HG03025 (cell line): ENCODE data around the gene ZNF396.
A peak's percentile ranks its signal among the peaks of the same experiment; 100 is the strongest.

Source experiments
- ATAC-seq: cut with Tn5 transposase; IDR thresholded peaks from one replicate; pipeline ENCODE4 v1.9.1; 2021; ENCODE audit warnings: mild to moderate bottlenecking, moderate library complexity; ENCODE audit not compliant: unreplicated experiment, low FRiP score

ZNF396 gene

GRCh38 chr18:35376742-35377695 is at the start of gene ZNF396:
Gene ZNF396 (minus strand): TSS chr18:35377337. CDS start chr18:35374292, 3,045 bp downstream.
- peak; percentile 78 for ATAC-seq

DNA sequence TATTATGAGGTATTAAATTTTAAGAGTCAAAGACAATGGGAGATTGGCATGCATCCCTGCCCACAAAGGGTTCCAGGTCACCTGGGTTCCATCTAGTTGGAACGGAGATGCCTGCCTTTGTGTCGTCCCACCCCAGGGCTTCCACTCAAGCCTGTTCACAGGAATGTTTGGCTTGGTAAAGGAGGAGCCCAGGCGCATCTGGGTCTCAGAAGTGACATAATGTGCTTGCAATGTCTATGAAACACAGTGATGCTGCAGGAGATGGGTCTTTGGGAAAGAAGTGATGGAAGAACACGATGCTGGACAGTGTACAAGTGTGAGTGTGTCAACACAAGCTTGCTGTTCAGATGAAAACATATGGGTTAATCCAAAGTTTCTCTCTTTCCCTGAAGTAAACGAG is 49.6 kb upstream of the ZNF396 start:
- ATAC-seq = no peak

- no peak for ATAC-seq
Measured at GRCh38 chr18:35424356-35424755, 47.2 kb upstream of the ZNF396 start.

DNA sequence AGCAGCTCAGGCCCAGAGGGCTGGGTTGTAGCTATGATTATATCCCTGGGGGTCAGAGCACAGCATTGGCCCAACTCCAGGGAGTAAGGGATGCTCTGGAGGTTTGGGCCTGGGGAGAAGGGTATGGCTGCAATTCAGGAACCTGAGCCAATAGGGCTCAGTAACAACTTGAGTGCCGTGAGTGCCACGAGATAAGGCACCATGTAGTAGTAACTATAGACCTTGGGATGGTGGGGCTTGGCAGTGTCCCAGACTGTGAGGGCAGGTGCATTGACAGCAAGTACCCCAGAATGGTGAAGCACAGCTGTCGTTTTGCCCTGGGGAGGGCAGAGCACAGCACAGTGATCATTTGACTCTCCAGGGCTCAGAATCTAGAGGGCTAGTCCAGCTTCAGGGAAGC is 45.1 kb upstream of the ZNF396 start:
- no peak for ATAC-seq

DNA sequence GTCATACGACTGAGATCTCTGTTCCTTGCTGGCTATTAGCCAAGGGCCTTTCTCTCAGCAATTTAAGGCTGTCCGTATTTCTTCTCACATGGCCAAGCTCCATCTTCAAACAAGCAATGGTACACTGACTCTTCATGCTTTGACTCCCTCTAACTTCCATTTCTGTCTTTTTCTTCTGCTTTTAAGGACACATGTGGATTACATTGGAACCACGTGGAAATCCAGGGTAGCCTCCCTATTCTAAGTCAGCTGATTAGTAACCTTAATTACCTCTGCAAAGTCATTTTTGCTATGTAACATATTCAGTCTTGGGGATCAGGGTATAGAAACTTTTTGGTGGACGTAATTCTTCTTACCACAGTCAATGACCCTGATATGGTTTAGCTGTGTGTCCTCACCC is 41.5 kb upstream of the ZNF396 start:
- ATAC-seq = no peak

DNA sequence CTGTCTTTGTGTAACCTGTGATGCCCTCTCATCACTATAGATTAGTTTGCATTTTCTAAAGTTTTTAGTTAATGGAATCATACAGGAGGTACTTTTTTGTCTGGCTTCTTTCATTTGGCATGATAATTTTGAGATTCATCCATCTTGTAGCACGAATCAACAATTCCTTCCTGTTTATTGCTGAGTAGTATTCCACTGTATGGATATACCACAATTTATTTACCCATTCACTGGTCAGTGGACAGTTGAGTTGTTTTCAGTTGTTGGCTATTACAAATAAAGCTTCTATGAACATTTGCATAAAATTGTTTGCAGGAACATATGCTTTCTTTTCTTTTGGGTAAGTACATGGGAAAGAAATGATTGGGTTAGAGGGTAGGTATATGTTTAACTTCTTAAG is 40.1 kb upstream of the ZNF396 start:
- ATAC-seq = no peak

- ATAC-seq = no peak
Measured at GRCh38 chr18:35415511-35416073, 38.5 kb upstream of the ZNF396 start.

DNA sequence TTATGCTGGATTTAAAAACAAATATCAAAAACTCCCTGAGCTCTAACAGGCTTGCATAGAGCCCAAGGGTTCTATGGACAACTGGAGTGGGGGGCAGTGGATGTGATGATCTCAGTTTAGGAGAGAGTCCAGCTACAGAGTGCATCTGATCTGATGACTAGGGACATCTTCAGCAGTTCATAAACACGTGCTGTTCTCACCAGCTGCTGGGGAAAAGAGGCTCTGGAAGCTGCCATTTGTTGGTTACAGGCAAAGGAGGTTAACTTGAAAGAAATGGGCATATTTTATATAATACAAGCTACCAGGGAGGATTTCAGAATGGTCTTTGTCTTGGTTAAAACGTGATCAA is 36.0 kb upstream of the ZNF396 start:
- ATAC-seq = no peak

- no peak for ATAC-seq
Measured at GRCh38 chr18:35411625-35412351, 34.7 kb upstream of the ZNF396 start.

GRCh38 chr18:35410561-35410960 is 33.4 kb upstream of the ZNF396 start:
- no peak for ATAC-seq

DNA sequence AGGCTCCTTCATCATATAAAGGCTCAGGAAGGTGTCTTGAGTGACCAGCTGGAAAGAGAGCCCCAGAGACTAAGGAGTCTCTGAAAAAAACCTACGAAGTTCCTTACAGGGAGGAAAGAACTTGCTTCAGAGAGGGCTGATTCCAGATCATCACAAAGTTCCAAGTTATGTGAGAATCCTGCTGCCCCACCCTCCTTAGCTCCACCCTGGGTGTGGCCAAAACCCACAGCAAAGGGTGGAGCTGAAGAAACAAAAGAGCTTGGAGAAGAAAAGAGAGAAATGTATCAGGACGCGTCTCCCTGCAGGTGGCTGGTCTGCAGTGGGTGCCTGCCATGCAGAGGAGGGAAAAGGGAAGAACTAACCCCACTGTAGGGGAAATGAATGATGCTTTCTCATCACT is 32.8 kb upstream of the ZNF396 start:
- ATAC-seq = no peak

DNA sequence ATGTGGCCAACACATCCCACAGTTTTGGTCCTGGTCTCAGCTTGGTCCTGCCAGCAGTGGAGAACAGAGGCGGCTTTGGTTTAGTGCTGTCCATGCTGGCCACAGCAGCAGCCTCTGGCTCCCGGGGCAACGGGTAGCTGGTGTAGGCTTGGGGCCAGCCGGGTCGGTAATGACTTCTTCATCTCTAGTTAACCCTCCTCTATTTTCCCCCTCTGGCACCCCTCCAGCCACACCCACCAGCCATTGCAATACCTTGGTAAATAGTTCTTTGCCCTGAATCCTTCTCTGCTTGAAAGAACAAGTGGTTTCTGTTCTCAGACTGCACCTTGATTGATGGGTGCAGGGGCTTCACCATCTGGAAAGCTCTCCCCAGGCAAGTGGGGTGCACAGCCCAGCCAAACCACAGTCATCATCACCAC is 31.7 kb upstream of the ZNF396 start:
- no peak for ATAC-seq

DNA sequence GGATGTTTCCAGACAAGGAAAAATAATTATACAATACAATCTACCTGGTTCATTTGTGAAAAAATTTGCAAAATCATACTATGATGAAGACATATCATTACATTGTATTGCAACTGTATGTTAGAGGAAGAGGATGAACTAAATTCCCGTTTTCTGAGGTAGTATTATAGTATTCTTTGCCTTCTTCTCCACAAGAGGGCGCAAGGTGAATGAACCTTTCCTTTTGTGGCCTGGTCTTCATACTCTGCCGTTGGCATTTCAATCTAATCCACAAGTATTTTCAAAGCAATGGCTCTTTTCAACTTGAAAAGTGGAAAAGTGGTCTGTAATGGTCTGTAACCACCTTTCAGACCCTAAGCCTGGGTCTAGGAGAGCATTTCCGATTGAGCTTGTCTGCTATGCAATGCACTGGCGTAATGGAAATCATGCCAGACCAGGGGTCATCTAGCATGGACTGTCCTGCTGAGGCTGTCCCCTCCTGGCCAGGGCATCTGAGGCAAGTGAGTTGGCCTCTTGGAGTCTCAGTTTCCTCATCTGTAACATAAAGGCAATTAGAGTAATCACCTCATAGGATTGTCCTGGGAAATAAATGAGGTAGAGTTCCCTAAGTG is 30.8 kb upstream of the ZNF396 start:
- ATAC-seq = no peak

- no peak for ATAC-seq
Measured at GRCh38 chr18:35406666-35407065, 29.5 kb upstream of the ZNF396 start.

DNA sequence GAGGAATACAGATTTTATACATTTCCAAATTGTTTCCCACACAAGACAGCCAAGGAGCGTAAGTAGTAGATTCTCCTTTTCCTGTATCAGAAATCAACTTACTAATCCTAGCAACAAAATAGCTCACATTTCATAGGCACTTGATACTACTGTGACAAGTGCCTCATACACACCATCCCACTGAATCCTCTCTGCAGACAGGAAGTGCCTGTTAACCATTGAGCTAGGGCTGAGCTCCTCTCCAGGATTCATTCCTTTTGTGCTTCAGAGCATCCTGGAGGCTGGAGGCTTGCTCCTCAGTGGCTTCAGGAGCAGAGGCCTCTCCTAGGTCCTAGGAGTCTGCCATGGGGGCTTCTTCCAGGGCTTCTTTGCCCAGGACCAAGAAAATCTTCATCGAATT is 20.8 kb upstream of the ZNF396 start:
- ATAC-seq = no peak

- ATAC-seq = no peak
Measured at GRCh38 chr18:35393716-35394115, 16.6 kb upstream of the ZNF396 start.

GRCh38 chr18:35392375-35392774 is 15.2 kb upstream of the ZNF396 start:
- ATAC-seq = no peak

DNA sequence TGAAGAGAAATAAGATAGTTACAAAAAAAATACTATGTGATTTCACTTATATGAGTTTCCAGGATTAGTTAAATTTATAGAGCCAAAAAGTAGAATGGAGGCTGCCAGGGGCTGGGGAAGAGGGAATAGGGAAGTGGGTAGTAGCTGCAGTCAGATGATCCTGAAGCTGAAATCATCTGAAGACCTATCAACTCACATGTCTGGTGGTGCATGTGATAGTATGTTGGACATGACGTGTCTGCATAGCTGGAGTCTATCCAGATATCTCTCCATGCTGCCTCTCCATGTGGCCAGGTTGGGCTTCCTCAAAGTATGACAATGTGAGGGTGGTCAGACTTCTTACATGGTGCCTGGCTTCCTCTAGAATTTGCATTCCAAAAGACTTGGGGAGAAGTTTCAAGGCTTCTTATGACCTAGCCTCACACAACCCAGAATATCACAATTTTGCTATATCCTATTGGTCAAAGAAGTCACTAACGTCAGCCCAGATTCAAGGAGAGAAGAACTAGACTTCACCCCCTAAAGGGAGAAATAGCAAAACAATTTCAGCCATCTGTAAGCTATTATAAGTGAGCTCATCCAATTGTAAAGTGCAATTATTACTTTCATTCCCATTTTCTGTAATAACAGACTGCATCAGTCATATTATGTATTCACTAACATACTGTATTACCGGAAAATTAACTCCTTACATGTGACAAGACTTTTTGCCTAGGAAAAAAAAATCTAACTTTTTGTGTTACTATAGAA is 14.0 kb upstream of the ZNF396 start:
- no peak for ATAC-seq

GRCh38 chr18:35389095-35389618 is 12.0 kb upstream of the ZNF396 start:
- ATAC-seq = no peak

- no peak for ATAC-seq
Measured at GRCh38 chr18:35387152-35387571, 10.0 kb upstream of the ZNF396 start.
